H1 (cell line): Measurements from ENCODE around the gene RBM38.

Experiments used
- CEBPB ChIP-seq: IDR thresholded peaks from 2 replicates; pipeline ENCODE4 v1.6.1; 2012; ENCODE audit warnings: low read depth, low read length
- CREB1 ChIP-seq: IDR thresholded peaks from 2 replicates; pipeline ENCODE4 v1.6.1; 2012; ENCODE audit warnings: inconsistent platforms
- EZH2 ChIP-seq: fragments of 200-600 bp; sonication (generic); IDR thresholded peaks from 2 replicates; pipeline ENCODE4 v1.7.1; 2012; ENCODE audit warnings: low read depth, mild to moderate bottlenecking, moderate library complexity, low read length, inconsistent platforms; ENCODE audit not compliant: severe bottlenecking
- GTF2F1 ChIP-seq: IDR thresholded peaks from 2 replicates; pipeline ENCODE4 v1.6.1; 2012; ENCODE audit warnings: low read depth, low read length, improper control_type of control experiment, borderline replicate concordance
- HDAC6 ChIP-seq: IDR thresholded peaks from one replicate; pipeline ENCODE4 v1.7.1; 2012; ENCODE audit warnings: low read depth, mild to moderate bottlenecking, inconsistent platforms, low read length, moderate library complexity
- MAFK ChIP-seq: IDR thresholded peaks from 2 replicates; pipeline ENCODE4 v1.6.1; 2012; ENCODE audit warnings: low read depth, mild to moderate bottlenecking, improper control_type of control experiment, low read length
- NANOG ChIP-seq: IDR thresholded peaks from 2 replicates; pipeline ENCODE4 v1.6.1; 2011; ENCODE audit warnings: low read length, low read depth, mild to moderate bottlenecking, inconsistent platforms; ENCODE audit not compliant: insufficient read depth, poor library complexity, severe bottlenecking
- POLR2A ChIP-seq, 2 experiments: IDR thresholded peaks; 1 replicate in 1 of 2; 2 replicates in 1 of 2; pipeline ENCODE4 v1.6.1; 2011; ENCODE audit warnings: low read depth in 2 of 2, low read length in 2 of 2, mild to moderate bottlenecking in 2 of 2; ENCODE audit errors: control extremely low read depth in 1 of 2
- RAD21 ChIP-seq, 2 experiments: IDR thresholded peaks in 1 of 2; conservative IDR thresholded peaks in 1 of 2; 2 replicates each; pipeline ENCODE4 v1.6.1; 2011; ENCODE audit warnings: low read depth in 2 of 2, low read length in 2 of 2, improper control_type of control experiment in 1 of 2, inconsistent platforms in 1 of 2, mild to moderate bottlenecking in 1 of 2, moderate library complexity in 1 of 2
- RFX5 ChIP-seq: IDR thresholded peaks from 2 replicates; pipeline ENCODE4 v1.6.1; 2011; ENCODE audit warnings: low read depth, low read length, improper control_type of control experiment, borderline replicate concordance
- RNF2 ChIP-seq: fragments of 200-900, 300-1000 bp; sonication (generic); IDR thresholded peaks from 2 replicates; pipeline ENCODE4 v1.7.1; 2016; ENCODE audit warnings: borderline replicate concordance, low read depth, mild to moderate bottlenecking, antibody characterized with exemption, low read length; ENCODE audit not compliant: poor library complexity, severe bottlenecking; ENCODE audit errors: missing control alignments
- TCF12 ChIP-seq: IDR thresholded peaks from 2 replicates; pipeline ENCODE4 v1.6.1; 2011; ENCODE audit warnings: low read depth, mild to moderate bottlenecking, low read length
- TF ChIP-seq, protein P1 (sequence below), 3 experiments: IDR thresholded peaks; 1 replicate in 2 of 3; 2 replicates in 1 of 3; pipeline versions ENCODE4 v1.5.1 to v1.6.1; 2011; ENCODE audit warnings: low read length in 3 of 3, mild to moderate bottlenecking in 3 of 3, inconsistent platforms in 2 of 3, low read depth in 1 of 3, moderate library complexity in 1 of 3; ENCODE audit not compliant: insufficient read depth in 1 of 3; ENCODE audit errors: control extremely low read depth in 1 of 3

DNA sequence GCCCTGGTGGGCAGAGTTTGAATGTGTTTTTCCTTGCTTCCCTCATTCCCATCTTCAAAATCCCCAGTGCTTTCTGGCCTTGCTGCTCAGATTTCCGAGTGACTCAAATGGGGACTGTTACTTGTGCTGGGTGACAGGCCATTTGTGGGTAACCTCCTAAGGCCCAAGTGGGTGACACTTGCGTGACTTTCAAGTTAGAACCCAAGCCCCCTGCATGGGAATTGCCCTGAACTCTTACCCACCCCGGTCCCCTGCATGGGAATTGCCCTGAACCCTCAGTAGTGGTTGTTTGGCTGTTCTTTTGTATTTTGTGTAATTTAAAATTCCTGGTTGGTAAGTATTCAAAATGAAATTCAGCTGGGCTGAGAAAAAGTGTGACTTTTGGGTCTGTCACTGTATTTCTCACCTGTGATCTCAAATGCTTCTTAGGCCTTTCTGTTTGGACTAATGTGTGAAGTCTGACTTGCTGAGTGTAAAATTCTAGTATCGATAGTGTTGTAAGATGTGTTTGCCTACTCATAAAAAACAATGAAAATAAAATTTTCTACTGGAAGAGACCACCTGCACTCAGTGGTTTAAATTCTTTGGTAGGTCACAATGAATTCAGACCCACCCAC lies 12.4 kb upstream of the RBM38 start:
- no peak for TF ChIP-seq HDAC6
- no peak for TF ChIP-seq TCF12
- no peak for TF ChIP-seq CEBPB
- TF ChIP-seq RNF2 = no peak
- no peak for TF ChIP-seq RAD21 (IDR thresholded peaks at IDR 0.05 in 1 of 2, conservative IDR thresholded peaks at IDR 0.05 in 1 of 2; ENCODE audit: low read depth in 2 of 2, low read length in 2 of 2)
- TF ChIP-seq, protein P1, sequence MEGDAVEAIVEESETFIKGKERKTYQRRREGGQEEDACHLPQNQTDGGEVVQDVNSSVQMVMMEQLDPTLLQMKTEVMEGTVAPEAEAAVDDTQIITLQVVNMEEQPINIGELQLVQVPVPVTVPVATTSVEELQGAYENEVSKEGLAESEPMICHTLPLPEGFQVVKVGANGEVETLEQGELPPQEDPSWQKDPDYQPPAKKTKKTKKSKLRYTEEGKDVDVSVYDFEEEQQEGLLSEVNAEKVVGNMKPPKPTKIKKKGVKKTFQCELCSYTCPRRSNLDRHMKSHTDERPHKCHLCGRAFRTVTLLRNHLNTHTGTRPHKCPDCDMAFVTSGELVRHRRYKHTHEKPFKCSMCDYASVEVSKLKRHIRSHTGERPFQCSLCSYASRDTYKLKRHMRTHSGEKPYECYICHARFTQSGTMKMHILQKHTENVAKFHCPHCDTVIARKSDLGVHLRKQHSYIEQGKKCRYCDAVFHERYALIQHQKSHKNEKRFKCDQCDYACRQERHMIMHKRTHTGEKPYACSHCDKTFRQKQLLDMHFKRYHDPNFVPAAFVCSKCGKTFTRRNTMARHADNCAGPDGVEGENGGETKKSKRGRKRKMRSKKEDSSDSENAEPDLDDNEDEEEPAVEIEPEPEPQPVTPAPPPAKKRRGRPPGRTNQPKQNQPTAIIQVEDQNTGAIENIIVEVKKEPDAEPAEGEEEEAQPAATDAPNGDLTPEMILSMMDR (IDR thresholded peaks at IDR 0.05; ENCODE audit: control extremely low read depth in 1 of 3, insufficient read depth in 1 of 3, low read depth in 1 of 3, low read length in 3 of 3) = no peak
- TF ChIP-seq EZH2 = no peak
- TF ChIP-seq POLR2A (IDR thresholded peaks at IDR 0.05; ENCODE audit: control extremely low read depth in 1 of 2, low read depth in 2 of 2, low read length in 2 of 2) = no peak
- TF ChIP-seq RFX5 = no peak
- TF ChIP-seq CREB1 = no peak
- no peak for TF ChIP-seq NANOG
- TF ChIP-seq GTF2F1 = no peak
- TF ChIP-seq MAFK = no peak
